ENCODE results near the gene TSSC4. TPM values are rescaled to one million over a fixed set of nuclear protein-coding genes. Genes with fewer than 3 reads are reported as not detected.

TSSC4 gene
- total RNA-seq, 1 experiment from 2014 or later = 47.1 TPM

DNA sequence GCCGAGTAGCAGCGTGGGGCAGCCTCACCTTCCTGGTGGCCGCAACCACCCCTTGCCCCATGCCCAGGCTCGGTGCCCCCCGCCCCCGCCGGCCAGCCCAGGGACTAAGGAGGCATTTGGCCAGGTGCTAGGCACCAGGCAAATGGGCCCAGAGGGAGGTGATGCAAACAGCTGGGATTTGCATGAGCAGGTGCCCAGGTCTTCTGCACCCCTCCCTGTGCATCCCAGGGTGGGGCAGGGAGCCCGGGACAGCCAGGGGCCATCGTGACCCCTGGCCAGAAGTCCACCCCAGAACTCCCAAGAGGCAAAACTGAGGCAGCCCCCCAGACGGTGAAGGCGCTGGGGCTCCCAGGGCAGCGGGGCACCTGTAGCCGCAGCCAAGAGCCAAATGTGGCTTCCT is 25.7 kb downstream of the TSSC4 start (continued):
- TF ChIP-seq EZH2phosphoT487 (IDR thresholded peaks at IDR 0.05; ENCODE audit: borderline replicate concordance) (no peak), ELF1 (IDR thresholded peaks at IDR 0.05; ENCODE audit: borderline replicate concordance, low read depth) (no peak), FOSL1 (IDR thresholded peaks at IDR 0.05; ENCODE audit: low read depth) (no peak), POLR2AphosphoS5 (IDR thresholded peaks at IDR 0.05; ENCODE audit: low read depth, low read length) (no peak)

GRCh38 chr11:2426826-2427521 is 26.4 kb downstream of the TSSC4 start:
- Histone ChIP-seq H3K27ac (ENCODE audit: low read depth, low read length) (no peak overlapping the region), H3K4me2 (ENCODE audit: low read length) (no peak overlapping the region), H3K9ac (ENCODE audit: low read length) (no peak overlapping the region), H3K4me1 (ENCODE audit: control insufficient read depth in 1 of 2, insufficient read depth in 2 of 2, low read length in 2 of 2) (no peaks in the 10 kb centered on the region), H4K20me1 (ENCODE audit: insufficient read depth) (no peaks in the 10 kb centered on the region), H3K27me3 (ENCODE audit: insufficient read depth, low read length) (no peaks in the 10 kb centered on the region), H3K36me3 (ENCODE audit: control insufficient read depth in 1 of 2, insufficient read depth in 2 of 2, low read length in 2 of 2) (no peaks in the 10 kb centered on the region), H3K9me2 (ENCODE audit: insufficient read depth) (no peaks in the 10 kb centered on the region), H2AFZ (ENCODE audit: low read depth, low read length, poor library complexity, severe bottlenecking) (no peak overlapping the region), H3K9me3 (ENCODE audit: control insufficient read depth in 1 of 2, insufficient read depth in 1 of 2, low read depth in 1 of 2, low read length in 2 of 2) (no peaks in the 10 kb centered on the region), H3K4me3 (replicated peaks in 1 of 2; ENCODE audit: low read depth in 1 of 2, low read length in 2 of 2) (no peak overlapping the region), H3K79me2 (ENCODE audit: insufficient read depth, low read length) (no peaks in the 10 kb centered on the region)
- TF ChIP-seq CTCF (IDR thresholded peaks at IDR 0.05 in 2 of 3, conservative IDR thresholded peaks at IDR 0.05 in 1 of 3; ENCODE audit: borderline replicate concordance in 1 of 3, insufficient read depth in 1 of 3, low read depth in 2 of 3, low read length in 2 of 3) = no peak
- ChIA-PET RAD21 (ENCODE audit: low non-redundant PET in 1 of 2, low total read pairs in 2 of 2, uncharacterized antibody in 2 of 2, unreplicated experiment in 2 of 2) (interaction anchor here (1.3 to 1.7 kb wide), 2 partner anchors 104 to 105 kb away, joined by 12 to 13 read pairs; no protein-coding TSS in a partner anchor), POLR2A (no interaction called here), CTCF (interaction anchor here (0.9 to 4.4 kb wide), 4 partner anchors 105 to 465 kb away, joined by 3 to 64 read pairs (median 4); no protein-coding TSS in a partner anchor)
- intact Hi-C loops (cut with micrococcal nuclease) = no loop called here
- BruUV-seq (replicated peaks) = no TSS peak
- DNase-seq (ENCODE audit: low read depth, low spot score) (no peak), ATAC-seq (no peak)

Measured in HCT116 (cell line).